ENCODE data around the gene RASAL3. TPM values are rescaled to one million over a fixed set of nuclear protein-coding genes. Genes with fewer than 3 reads are reported as not detected.

RASAL3 gene
- total RNA-seq, 2 donors from 2014 or later = 1.7 to 2.5 TPM

DNA sequence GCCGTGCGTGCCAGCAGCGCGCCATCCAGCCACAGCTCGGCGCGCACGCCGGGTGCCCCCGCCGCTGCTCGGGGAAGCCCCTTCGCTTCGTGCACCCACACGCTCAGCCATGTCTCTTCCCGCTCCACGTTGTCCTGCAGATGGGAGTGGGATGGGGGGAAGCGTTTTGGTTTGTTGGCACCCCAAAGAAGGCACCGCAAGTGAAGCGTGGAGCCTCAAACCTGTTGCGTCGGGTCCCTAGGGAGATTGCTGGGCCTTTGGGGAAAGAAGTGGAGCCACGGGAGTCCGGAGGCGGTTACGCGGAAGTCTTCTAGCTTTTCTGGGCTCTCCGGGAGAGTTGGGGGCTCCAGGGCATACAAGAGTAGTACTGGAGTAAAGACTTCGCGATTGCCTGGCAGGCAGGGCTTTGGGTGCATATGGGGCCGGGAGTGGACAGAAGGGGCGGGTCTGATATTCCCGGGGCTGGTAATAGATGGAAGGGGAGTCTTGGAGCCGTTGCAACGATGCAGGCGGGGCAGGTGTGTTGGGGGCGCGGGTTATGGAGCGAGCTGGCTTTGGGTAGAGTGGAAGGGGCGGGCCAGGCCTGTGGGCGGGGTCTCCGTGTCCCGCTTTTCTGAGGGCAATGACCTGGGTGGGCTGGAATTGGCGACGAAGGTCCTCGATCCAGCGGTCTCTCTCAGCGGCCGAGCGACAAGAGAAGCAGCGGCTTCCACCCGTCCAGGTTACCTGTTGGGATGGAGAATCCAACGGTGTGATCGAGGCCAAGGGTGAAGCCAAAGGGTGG, 6.5 kb downstream of the RASAL3 start:
- no peaks in the 10 kb centered on the region for H3K4me1 ChIP-seq
- no peak overlapping the region for H3K27ac ChIP-seq
- H3K9me3 ChIP-seq = no peaks in the 10 kb centered on the region
- H3K36me3 ChIP-seq = no peaks in the 10 kb centered on the region
- no peak overlapping the region for H3K4me3 ChIP-seq
- DNase-seq = no peak
- H3K9ac ChIP-seq (ENCODE audit: low read depth in 2 of 2, low read length in 2 of 2) = no peak overlapping the region
- peaks cover 29% of the 10 kb centered on the region for H3K27me3 ChIP-seq
- intact Hi-C loops (cut with DNase I) = no loop called here
- TF ChIP-seq, protein P1, sequence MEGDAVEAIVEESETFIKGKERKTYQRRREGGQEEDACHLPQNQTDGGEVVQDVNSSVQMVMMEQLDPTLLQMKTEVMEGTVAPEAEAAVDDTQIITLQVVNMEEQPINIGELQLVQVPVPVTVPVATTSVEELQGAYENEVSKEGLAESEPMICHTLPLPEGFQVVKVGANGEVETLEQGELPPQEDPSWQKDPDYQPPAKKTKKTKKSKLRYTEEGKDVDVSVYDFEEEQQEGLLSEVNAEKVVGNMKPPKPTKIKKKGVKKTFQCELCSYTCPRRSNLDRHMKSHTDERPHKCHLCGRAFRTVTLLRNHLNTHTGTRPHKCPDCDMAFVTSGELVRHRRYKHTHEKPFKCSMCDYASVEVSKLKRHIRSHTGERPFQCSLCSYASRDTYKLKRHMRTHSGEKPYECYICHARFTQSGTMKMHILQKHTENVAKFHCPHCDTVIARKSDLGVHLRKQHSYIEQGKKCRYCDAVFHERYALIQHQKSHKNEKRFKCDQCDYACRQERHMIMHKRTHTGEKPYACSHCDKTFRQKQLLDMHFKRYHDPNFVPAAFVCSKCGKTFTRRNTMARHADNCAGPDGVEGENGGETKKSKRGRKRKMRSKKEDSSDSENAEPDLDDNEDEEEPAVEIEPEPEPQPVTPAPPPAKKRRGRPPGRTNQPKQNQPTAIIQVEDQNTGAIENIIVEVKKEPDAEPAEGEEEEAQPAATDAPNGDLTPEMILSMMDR (IDR thresholded peaks at IDR 0.05) = no peak

DNA sequence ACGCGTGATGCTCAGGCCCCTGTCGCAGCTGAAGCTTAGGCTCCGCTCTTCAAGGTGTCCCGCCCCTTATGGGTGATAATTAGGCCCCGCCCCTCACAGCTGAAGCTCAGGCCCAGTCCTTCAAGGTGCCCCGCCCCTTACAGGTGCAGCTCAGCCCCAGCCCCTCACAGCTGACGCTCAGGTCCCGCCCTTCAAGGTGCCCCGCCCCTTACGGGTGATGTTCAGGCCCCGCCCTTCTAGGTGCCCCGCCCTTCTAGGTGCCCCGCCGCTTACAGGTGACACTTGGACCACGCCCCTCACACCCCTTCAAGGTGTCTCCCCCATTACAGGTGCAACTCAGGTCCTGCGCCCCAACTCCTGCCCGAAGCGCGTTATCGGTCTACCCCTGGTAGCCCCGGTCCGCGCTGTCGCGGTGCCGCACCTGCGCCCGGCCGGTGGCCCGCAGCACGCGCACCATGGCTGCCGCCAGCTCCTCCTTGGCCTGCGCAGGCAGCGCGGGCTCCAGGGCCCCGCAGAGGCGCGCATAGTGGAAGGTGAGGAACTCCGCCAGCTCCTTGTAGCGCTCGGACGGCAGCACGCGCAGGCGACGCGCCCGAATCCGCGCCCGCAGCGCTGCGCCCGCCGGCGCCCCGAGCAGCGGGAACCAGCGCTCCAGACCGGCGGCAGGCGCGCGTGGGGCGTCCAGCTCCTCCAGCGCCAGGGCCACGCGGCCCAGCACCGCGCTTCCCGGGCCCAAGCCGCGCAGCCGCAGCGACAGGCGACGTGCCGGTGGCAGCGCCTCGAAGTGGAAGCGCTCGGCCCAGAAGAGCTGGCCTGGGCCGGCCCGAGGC, 7.3 kb downstream of the RASAL3 start:
- TF ChIP-seq, protein P1 (IDR thresholded peaks at IDR 0.05) = no peak
- H3K36me3 ChIP-seq = no peaks in the 10 kb centered on the region
- H3K27me3 ChIP-seq = peaks cover 29% of the 10 kb centered on the region

DNA sequence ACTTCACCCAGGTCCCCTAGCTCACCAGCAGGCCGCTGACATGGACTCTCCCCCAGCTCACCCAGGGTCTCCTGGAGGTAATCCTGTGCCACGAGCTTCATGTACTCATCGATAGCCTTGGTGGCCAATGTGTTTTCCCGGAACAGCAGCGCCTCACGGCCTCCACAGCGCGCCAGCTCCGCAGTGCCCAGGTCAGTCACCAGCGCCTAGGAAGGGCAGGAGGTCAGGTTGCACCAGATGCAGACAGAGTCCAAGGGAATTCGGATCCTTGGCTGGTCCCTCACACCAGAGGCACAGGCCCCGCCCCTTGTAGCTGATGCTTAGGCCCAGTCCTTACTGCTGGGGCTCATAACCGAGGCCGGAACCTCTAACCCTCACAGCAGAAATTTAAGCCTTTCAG, 7.9 kb downstream of the RASAL3 start:
- H3K27me3 ChIP-seq = peaks cover 29% of the 10 kb centered on the region
- no peaks in the 10 kb centered on the region for H3K9me3 ChIP-seq
- DNase-seq = no peak
- intact Hi-C loops (cut with DNase I) = no loop called here
- H3K36me3 ChIP-seq = no peaks in the 10 kb centered on the region
- H3K27ac ChIP-seq = no peak overlapping the region
- H3K4me3 ChIP-seq = no peak overlapping the region
- TF ChIP-seq, protein P1 (IDR thresholded peaks at IDR 0.05) = no peak
- H3K4me1 ChIP-seq = no peaks in the 10 kb centered on the region
- no peak overlapping the region for H3K9ac ChIP-seq (ENCODE audit: low read depth in 2 of 2, low read length in 2 of 2)

More for the DNA sequence above, 7.3 kb downstream of the RASAL3 start:
- Histone ChIP-seq H3K4me3 (no peak overlapping the region), H3K9me3 (no peaks in the 10 kb centered on the region), H3K9ac (ENCODE audit: low read depth in 2 of 2, low read length in 2 of 2) (no peak overlapping the region), H3K4me1 (no peaks in the 10 kb centered on the region), H3K27ac (no peak overlapping the region)
- intact Hi-C loops (cut with DNase I) = no loop called here
- DNase-seq = peak; percentile 71

DNA sequence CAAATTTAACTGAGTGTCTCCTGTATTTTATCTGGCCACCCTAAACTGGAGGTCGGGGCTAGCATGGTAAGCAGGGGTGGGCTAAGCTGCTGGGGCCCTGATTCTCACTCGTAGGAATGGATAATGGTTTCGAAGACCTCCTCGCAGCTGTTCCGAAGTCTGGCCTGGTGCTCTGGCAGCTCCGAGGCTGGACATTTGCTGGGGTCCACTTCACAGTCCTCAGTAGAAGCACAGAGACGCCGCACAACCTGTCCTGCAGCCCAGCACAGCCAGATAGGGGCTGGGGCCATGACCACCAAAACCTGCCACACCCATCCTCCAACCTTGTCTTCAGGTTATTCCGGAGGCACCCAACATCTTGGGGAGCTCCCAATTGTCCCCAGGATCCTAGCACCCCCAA, 8.3 kb downstream of the RASAL3 start:
- intact Hi-C loops (cut with DNase I) = no loop called here

More for the DNA sequence above, 8.3 kb downstream of the RASAL3 start:
- H3K27ac ChIP-seq = no peak overlapping the region
- H3K9ac ChIP-seq (ENCODE audit: low read depth in 2 of 2, low read length in 2 of 2) = no peak overlapping the region
- H3K27me3 ChIP-seq = peaks cover 29% of the 10 kb centered on the region
- H3K4me1 ChIP-seq = no peaks in the 10 kb centered on the region
- H3K4me3 ChIP-seq = no peak overlapping the region
- TF ChIP-seq, protein P1 (IDR thresholded peaks at IDR 0.05) = no peak
- no peaks in the 10 kb centered on the region for H3K36me3 ChIP-seq
- H3K9me3 ChIP-seq = no peaks in the 10 kb centered on the region
- DNase-seq = no peak

All from colonic mucosa (tissue), 4 donors.